Measurements from ENCODE around the gene TMEM217.

The TMEM217 gene

DNA sequence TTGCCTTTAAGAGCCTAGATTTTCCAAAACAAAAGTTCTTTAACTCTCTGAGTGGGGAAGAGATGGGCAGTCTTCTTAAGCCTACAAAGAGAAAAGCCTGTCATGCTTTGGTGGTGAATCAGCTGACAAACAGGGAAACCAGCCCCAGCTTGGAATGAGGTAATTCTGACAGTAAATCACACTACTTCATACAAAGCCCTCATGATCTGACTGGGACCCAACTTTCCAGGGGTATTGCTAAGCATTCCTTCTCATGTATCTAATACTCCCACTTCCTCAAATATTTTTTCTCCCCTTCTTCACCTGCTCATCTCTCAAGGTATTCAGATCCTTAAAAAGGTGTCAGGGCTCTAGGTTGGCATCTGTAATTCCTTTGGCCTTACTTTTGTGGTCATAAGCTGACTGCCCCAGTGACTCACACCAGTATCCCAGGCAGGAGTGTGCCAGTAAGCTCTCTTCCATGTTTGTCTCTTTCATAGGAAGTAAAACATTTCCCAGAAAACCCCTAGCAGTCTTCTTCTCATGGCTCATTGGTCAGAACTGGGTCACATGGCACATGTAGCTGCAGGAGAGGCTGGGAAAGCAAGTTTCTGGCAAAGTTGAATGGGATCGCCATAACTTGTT, 15.4 kb downstream of the TMEM217 start (continued):
- TF ChIP-seq ZSCAN5A (tag by site-specific recombination; IDR thresholded peaks at IDR 0.05) (no peak), ZNF843 (tag by site-specific recombination; IDR thresholded peaks at IDR 0.05) (peak; percentile 28; the same call in 1 of the 2 replicates), BCL11B (tag by site-specific recombination; IDR thresholded peaks at IDR 0.05; ENCODE audit: low read depth) (no peak), ZNF624 (tag by site-specific recombination; IDR thresholded peaks at IDR 0.05) (no peak), REPIN1 (tag by site-specific recombination; IDR thresholded peaks at IDR 0.05; ENCODE audit: low read depth) (no peak), ZNF548 (tag by site-specific recombination; IDR thresholded peaks at IDR 0.05) (no peak), SCRT1 (tag by site-specific recombination; IDR thresholded peaks at IDR 0.05; ENCODE audit: borderline replicate concordance) (no peak), ZNF600 (tag by site-specific recombination; IDR thresholded peaks at IDR 0.05) (peak; percentile 64), TSHZ1 (tag by site-specific recombination; IDR thresholded peaks at IDR 0.05; ENCODE audit: borderline replicate concordance) (peak; percentile 87), ZNF830 (tag by site-specific recombination; IDR thresholded peaks at IDR 0.05; ENCODE audit: low read depth) (no peak), PRDM1 (tag by site-specific recombination; IDR thresholded peaks at IDR 0.05) (peak; percentile 79), SCRT2 (tag by site-specific recombination; IDR thresholded peaks at IDR 0.05) (no peak), ZNF223 (tag by site-specific recombination; IDR thresholded peaks at IDR 0.05) (no peak), ZNF48 (tag by site-specific recombination; IDR thresholded peaks at IDR 0.05) (no peak), ZNF555 (tag by site-specific recombination; conservative IDR thresholded peaks at IDR 0.05) (no peak), SETDB1 (IDR thresholded peaks at IDR 0.05; ENCODE audit: insufficient read length, low read length) (no peak), KLF7 (tag by site-specific recombination; IDR thresholded peaks at IDR 0.05; ENCODE audit: borderline replicate concordance) (no peak), ZNF23 (tag by site-specific recombination; IDR thresholded peaks at IDR 0.05; ENCODE audit: borderline replicate concordance) (no peak), ZNF146 (tag by site-specific recombination; IDR thresholded peaks at IDR 0.05) (peak; percentile 49; the same call in 1 of the 2 replicates), ZSCAN16 (tag by site-specific recombination; IDR thresholded peaks at IDR 0.05) (no peak), ZNF335 (tag by site-specific recombination; conservative IDR thresholded peaks at IDR 0.05) (peak; percentile 70), ZNF18 (tag by site-specific recombination; IDR thresholded peaks at IDR 0.05) (no peak), ZBTB49 (tag by site-specific recombination; IDR thresholded peaks at IDR 0.05; ENCODE audit: low read depth) (no peak), ZNF26 (tag by site-specific recombination; IDR thresholded peaks at IDR 0.05) (no peak), KLF1 (tag by site-specific recombination; IDR thresholded peaks at IDR 0.05) (no peak), ZNF76 (tag by site-specific recombination; IDR thresholded peaks at IDR 0.05; ENCODE audit: borderline replicate concordance, low read depth) (no peak; the same call in 1 of the 2 replicates), YY1 (tag by site-specific recombination; IDR thresholded peaks at IDR 0.05) (no peak)
- TF ChIP-seq, protein P1, sequence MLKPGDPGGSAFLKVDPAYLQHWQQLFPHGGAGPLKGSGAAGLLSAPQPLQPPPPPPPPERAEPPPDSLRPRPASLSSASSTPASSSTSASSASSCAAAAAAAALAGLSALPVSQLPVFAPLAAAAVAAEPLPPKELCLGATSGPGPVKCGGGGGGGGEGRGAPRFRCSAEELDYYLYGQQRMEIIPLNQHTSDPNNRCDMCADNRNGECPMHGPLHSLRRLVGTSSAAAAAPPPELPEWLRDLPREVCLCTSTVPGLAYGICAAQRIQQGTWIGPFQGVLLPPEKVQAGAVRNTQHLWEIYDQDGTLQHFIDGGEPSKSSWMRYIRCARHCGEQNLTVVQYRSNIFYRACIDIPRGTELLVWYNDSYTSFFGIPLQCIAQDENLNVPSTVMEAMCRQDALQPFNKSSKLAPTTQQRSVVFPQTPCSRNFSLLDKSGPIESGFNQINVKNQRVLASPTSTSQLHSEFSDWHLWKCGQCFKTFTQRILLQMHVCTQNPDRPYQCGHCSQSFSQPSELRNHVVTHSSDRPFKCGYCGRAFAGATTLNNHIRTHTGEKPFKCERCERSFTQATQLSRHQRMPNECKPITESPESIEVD (tag by site-specific recombination; IDR thresholded peaks at IDR 0.05): 0 out of 2 replicates have a peak, but pooled peaks have one; percentile 10
